NCI-H2029 treated with DMSO at 0.1 percent for 48 hours (cell line): Measurements from ENCODE around the gene HCST.

Source experiments
- DNase-seq: peaks from one replicate; lab custom pipeline; 2025; lab: John Stamatoyannopoulos, UW

The HCST gene

GRCh38 chr19:35937345-35938281, 35.3 kb downstream of the HCST start:
- no peak for DNase-seq

- no peak for DNase-seq
These were observed 36.2 kb downstream of the HCST start for GRCh38 chr19:35938282-35939224.

GRCh38 chr19:35939307-35940077, 37.2 kb downstream of the HCST start:
- no peak for DNase-seq

GRCh38 chr19:35940078-35940775, 37.9 kb downstream of the HCST start:
- DNase-seq: no peak

GRCh38 chr19:35940839-35941238, 38.5 kb downstream of the HCST start:
- DNase-seq: no peak

- no peak for DNase-seq
These were observed 39.9 kb downstream of the HCST start for GRCh38 chr19:35942235-35942634.

- DNase-seq: no peak
These were observed 41.3 kb downstream of the HCST start for GRCh38 chr19:35943321-35944301.

- no peak for DNase-seq
These were observed 42.2 kb downstream of the HCST start for GRCh38 chr19:35944556-35944955.

- DNase-seq: no peak
These were observed 42.9 kb downstream of the HCST start for GRCh38 chr19:35945121-35945790.

GRCh38 chr19:35946203-35946602, 43.9 kb downstream of the HCST start:
- DNase-seq: no peak

GRCh38 chr19:35949131-35949530, 46.8 kb downstream of the HCST start:
- DNase-seq: no peak
